HG03460 (cell line): ENCODE results near the gene C1RL.

Source experiments
- ATAC-seq: cut with Tn5 transposase; IDR thresholded peaks from one replicate; pipeline ENCODE4 v1.9.1; 2021; ENCODE audit not compliant: unreplicated experiment

The C1RL gene

DNA sequence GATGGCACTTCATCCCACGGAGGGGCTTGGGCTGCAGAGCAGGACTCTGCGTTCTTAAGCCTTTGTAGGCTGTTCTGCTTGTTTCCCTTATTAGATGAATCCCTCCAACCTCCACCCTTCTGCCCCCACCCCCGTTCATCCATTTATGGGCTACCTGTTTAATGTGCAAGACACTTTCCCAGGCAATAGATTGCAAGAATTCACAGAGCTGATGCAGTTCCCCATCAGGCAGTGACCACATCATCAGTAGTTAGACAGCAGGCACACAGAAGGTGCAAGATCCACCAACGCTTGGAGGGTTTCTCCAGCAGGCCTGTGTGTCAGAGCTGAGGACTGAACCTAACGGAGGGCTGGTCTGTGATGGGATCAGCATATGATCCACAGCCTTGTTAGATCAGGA is 15.5 kb downstream of the C1RL start:
- no peak for ATAC-seq

DNA sequence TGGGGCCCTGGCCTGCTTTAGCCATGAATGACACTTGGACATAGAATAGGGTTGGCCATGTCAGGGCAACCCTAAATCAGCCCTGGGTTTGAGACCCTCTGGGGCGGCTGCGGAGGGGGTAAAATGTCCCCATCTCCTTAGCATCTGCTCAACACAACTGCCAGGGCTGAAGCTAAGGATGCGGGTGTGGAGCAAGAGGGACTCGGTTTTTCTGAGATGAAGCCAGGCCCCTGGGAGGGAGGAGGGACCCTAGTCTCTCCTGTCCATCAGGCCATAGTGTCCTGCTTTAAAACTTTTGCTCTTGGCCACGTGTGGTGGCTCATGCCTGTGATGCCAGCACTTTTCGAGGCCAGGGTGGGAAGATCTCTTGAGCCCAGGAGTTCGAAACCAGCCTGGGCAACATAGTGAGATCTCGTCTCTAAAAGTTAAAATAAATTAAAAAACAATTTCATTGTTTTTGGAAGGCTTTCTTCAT is 16.0 kb downstream of the C1RL start:
- no peak for ATAC-seq

DNA sequence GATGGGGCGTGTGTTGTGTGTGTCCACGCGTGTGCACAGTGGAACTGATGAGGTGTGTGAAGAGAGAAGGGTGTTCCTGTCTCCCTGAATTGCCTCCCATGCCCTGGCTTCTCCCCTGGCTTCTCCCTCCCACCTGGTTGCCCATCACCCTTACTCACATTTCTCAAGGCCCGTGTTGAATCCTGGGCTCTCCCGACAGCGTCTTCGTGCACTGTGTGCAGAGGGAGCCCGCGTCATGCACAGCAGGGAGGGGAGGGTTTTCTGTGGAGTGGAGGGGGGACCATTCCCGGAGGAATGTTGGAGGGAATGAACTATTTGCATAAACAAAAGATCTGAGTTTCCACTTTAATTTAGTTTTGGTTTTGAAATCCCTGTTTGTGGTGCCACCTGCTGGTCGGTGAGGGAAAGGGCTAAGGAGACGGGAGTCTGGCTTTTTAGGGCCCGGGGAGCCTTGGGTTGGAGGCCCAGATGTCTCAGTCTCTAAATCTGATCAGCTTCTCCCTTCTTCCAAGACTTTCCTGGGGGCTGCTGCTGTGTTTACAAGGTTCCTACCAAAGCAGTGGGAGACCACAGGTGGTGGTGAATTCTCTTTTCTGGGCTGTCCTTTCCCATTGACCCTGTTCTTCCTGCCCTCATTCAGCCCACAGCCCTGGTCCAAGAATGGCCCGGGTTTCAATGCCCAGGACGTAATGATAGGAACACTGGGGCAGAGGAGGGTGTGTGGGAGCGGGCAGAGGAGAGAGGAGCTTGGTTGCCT is 16.6 kb downstream of the C1RL start, which contains the start of gene C1R:
TSS of gene C1R (minus strand) at position 217 of the 757 bp plus-strand sequence. CDS start at position 160, 57 bp downstream.
- no peak for ATAC-seq

DNA sequence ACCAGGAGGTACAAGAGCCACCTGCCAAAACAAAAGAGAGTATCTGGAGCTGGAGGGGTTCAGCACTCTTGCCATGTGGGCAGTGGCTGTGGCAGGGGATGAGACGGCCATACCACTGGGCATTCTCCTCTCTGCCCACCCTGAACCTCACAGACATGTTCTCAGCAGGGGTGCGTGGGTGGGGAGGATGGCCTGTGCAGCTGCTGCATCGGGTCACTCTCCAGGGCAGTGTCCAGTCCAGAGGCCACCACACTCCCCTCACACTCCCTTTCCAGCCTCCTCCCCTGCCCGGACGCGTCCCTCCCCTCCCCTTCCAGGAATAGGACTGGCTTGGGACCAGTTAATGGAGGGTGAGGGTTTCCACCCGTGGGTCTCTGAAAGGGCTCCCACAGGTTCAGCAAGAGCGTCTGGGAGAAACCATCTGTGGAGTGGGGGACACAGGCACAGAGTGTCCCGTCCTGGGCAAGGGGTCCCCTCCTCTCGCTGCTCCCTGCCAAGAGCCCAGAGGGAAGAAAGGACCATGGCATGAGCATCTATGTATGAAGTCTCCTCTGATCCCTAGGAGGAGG is 17.3 kb downstream of the C1RL start:
- no peak for ATAC-seq

DNA sequence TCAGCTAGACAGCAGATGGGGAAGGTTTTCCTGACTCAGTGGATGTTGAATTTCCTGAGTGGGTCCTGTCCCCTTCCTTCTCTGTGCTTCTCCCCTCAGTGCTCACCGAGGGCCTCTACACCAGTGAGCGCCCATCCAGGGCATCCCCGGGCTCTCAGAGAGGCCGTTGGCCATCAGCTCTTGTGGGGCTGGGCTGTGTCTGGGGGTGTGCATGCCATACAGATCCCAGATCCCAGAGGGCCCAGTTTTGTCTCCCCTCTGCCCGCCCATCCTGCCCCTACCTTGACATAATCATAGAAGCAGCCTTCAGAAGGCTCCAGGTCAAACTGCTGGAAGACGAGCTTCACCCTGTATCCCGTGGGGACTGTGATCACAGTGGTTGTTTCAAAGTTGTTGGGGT is 17.8 kb downstream of the C1RL start:
- ATAC-seq, result no peak

DNA sequence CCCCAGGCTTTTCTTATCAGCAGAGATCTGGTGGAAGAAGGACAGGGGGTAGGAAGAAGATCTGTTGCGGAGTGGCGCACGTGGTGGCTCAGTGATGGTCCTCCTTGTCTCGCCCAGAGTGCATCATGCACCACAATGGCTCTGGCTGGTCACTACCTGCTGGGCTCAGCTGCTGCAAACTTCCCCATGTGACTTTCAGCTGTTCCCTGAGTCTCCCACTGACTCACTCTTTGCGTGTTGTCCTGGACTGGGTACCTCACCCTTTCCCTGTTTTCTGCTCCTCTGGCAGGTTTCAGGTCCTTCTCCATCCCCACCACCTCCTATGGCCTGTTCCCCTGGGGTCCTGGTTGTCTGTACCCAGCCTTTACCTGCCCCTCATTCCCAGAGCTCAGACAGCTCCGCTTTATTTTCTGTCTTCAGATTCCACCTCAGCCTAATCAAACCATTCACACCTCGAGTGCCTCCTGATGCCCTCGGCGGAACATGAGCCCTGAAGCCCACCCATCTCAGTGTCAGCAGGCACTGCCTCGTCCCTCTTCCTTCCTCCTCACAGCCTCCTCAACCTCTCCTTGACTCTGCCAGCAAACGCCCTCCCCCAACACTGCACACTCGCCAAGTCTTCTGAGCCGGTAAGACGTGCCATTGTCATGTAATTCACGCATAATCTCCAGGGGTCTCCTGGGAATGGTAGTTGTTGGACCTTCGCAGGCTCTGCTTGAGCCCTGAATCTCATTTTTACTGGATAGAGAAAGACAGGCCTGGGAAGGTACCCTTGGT is 18.6 kb downstream of the C1RL start:
- ATAC-seq, result no peak

DNA sequence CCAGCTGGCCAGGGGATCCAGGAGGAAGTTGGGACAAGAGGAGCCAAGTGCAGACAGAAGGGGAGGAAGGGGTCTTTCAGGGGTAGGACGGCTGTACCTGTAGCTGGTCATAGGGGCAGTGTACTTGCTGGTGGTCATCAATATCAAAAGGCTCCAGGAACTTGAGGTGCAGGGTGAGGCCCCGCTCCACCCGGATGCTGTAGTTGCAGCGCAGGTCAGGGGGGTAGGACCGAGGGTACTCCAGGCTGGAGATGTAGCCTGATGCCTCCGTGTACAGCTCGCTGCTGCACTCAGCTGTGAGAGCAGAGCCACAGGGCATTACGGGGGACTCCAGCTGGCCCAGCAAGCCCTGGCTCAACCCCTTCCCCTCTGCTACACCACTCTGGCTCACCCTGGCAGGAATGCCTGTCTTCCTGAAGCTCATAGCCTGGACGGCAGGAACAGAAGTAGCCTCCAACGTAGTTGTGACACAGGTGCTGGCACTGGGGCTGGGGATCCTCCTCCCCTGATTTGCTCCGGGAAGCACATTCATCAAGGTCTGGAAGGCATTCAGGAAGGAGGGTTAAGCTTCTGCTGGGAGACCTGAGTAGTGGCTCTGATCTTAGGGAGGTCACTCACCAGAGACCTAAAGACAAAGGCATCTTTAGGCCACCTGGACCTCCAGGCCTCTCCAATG is 19.7 kb downstream of the C1RL start:
- no peak for ATAC-seq

DNA sequence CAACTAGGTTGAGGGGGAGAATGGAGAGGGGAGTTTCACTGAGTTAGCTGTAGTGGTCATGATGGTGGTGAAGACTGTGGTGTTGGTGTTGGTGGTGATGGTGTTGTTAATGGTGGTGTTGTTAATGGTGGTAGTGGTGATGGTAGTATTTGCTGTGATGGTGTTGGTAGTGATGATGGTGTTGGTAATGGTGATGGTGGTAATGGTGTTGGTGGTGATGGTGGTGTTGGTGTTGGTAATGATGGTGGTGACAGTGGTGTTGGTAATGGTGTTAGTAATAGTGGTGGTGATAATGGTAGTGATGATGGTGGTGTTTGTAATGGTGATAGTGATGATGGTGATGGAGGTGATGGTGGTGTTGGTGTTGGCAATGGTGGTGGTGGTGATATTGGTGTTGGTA is 25.9 kb downstream of the C1RL start:
- ATAC-seq, result no peak

DNA sequence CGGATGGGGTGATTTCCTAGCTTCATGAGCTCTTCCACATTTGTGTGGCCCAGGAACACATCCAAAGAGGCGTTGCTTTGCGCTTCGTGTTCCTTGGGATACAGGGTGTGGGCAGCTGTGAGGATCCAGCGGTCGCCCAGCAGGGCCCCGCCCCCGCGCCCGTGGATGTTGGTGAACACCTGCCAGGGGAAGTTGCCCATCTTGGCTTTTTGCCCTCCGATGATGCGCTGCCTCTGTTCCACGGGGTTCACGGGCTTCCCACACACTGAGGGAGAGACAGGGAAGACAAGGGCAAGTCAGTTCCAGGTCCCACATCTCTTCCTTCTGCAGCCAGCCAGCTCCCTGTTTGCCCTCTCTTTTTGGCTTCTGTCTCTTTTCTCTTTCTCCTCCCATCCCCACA is 28.0 kb downstream of the C1RL start:
- ATAC-seq, result no peak

DNA sequence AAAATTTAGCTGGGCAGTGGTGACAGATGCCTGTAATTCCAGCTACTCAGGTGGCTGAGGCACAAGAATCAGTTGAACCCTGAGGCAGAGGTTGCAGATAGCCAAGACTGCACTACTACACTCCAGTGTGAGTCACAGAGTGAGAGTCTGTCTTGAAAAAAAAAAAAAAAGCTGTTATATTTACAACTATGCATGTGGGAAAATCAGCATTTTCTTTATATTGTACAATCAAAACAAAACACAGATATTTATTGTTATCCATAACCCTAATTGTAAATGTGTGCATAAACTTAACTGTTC is 29.2 kb downstream of the C1RL start:
- ATAC-seq, result no peak

DNA sequence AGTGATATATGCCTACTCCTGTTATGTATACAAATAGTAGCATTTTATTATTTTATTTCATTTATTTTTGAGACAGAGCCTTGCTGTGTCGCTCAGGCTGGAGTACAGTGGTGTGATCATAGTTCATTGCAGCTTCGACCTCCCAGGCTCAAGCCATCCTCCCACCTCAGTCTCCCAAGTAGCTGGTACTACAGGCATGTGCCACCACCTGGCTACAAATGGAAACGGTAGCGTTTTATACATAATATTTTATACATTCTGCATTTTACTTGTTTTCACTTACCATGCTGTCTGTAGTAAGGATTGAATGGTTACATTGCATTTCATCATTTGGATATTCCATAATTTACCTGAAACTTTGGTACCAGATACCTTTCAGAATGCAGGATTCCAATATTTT is 30.9 kb downstream of the C1RL start:
- ATAC-seq, result no peak

DNA sequence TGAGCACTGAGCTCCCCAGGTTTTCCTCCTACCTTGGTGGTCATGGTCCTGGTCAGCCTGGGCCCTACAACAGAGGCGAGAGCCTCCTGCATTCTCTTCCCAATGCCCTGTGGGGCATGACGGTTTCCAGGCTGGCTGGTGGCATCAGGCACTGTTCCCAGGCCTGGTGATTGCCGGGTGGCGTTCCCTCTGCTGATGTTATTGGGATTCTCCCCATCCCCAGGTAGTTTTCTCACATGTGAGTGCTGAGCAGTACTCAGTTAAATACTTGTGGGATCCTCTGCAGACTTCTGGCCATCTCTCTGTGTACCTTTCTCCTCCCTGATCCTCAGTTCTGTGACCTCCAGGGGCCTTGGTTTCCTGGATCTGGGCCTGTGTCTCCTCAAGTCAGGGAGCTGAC is 32.5 kb downstream of the C1RL start:
- ATAC-seq, result no peak

DNA sequence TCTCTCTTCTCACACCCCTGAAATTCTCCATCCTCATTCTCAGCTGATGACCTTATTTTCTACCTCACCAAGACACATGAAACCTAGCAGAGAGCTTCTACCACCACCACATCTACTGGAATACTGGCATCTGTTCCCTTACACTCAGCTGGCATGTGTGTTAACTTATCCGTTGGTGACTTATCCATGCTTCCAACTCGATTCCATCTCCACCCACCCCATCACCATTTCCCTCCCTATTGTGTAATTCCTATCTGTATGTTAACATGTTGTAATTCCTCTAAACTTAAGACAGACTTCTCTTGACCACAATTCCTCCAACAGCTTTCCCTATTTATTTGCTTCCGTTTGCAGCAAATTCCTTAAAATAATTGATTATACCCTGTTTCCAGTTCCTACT is 33.1 kb downstream of the C1RL start:
- ATAC-seq, result no peak

DNA sequence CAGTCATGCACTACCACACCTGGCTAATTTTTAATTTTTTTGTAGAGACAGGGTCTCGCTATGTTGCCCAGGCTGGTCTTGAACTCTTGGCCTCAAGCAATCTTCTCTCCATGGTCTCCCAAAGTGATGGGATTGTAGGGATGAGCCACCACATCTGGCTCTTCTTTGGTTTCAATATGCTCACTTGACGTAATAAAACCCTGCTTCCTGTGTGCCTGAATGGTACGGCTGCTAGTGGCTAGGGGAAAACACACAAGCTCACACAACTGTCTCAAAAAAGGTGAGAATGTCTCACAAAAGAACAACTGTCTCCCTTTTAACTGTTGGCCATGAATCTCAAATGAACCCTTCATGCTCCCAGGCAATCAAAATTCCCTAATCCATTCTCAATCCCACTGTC is 33.5 kb downstream of the C1RL start:
- no peak for ATAC-seq

DNA sequence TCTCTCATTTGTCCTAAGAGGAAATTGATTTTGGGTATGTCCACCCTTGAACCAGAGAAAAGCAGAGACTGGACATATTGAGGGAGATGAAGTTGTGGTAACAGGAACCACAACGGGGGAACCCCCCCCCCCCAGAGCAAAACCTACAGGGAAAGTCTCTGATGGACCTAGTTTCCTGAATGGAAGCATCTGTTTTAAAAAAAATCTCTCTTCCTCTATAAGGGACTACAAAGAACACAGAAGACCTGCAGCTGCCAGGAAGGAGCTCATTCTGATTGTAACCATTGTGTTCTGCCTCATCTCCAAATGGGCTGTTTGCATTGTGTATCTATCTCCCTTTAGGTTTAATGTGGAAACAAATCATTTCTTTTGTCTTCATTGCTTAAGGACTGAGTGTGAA is 35.1 kb downstream of the C1RL start:
- ATAC-seq, result no peak

DNA sequence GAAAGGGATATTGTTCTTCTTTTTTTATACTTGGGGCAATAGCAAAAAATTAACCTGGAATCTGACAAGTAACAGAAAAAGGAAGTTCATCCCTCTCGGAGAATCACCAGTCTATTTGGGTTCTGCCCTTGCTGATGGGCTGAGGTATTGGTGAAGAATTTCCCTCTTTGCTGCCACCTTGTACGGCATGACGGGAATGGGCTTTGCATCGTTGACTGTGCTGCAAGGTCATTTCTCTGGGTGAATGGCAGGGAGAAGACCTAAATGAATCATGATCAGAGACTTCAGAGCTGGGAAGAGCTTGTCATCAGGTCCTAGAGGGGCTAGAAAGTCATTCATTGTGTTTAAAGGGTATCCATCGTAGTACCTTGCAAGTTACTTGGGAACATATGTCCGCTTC is 36.5 kb downstream of the C1RL start:
- ATAC-seq, result no peak

DNA sequence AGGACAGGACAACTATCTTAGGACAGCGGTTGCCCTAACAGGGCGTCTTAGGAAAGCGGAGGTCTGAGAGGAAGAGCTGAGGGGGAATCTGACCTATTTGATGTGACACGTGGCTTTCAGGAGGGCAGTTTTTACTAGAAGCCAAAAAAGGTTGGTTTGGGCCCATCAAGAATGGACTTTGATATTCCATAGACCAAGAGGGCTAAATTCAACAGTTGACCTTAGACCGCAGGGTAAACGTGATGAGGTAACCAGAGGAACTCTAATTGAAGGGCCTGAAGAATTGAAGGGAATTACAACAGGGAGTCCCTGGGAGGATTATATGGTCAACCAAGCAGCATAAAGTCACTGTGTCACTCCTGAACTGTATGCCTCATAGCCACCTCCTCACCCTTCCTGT is 37.0 kb downstream of the C1RL start:
- ATAC-seq, result no peak

DNA sequence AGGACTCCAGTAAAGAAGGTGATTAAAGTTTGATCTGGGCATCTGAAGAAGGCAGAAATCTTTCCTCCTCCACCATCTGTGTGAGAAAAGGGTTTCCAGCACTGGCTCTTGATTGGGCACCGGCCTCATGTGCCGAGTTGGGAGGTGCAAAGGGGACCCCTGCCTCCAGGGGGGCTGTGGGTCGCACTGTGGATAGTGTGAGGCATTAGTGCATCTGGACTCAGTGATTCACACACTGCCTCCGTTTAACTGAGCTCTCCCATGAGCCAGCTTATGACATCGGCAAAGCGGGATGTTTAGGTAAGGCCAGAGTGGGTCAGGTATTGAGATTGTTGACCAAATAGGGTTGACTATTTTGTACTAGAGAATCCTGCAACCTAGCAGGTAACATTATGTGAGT is 39.6 kb downstream of the C1RL start:
- no peak for ATAC-seq

DNA sequence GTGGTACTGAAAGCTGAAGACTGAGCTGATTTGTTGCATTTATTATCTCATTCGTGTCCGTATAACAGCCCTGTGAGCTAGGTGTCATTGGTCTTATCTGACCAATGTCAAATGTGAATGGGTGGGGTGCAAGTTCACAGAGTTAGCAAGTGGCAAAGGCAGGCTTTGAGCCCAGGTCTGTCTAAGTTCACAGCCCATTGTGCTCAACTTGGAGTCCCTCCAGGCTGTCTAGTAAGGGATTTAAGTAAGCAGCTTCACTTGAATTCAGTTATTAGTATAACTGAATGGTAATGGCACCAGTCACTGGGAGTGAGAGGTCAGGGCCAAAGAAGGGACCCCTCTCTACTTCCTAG is 40.0 kb downstream of the C1RL start:
- ATAC-seq, result no peak

DNA sequence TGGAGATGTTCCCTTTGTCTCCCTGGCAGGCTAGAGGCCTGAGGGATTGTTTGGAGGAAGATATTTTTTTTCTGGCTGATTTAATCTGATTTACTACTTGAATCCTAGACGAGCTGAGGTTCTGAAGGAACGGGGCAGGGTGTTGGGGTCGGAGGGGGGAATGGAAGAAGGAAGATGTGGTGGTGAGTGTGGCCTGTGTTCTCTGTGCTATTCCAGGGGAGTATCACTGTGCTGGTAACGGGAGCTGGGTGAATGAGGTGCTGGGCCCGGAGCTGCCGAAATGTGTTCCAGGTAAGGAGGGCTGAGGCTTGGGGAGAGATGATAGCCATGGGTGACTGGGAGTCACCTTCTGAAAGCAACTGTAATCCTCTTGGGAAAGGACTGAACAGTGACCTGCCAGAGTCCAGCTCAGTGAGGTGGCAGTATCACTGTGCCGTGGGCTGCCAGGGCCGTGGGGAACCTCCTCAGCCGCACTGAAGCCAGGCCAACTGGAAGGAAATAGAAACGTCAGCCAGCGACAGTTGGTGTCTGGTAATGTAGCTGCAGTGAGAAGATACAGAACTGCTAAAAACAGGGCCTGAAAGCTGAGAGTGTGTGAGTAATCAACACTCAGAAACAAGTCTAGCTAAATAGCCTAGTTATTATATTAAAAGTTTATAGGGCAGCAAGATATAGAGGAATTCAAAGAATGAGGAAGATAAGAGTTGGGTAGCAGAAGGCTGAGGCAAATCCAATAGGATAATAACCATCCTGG is 40.6 kb downstream of the C1RL start:
- no peak for ATAC-seq

DNA sequence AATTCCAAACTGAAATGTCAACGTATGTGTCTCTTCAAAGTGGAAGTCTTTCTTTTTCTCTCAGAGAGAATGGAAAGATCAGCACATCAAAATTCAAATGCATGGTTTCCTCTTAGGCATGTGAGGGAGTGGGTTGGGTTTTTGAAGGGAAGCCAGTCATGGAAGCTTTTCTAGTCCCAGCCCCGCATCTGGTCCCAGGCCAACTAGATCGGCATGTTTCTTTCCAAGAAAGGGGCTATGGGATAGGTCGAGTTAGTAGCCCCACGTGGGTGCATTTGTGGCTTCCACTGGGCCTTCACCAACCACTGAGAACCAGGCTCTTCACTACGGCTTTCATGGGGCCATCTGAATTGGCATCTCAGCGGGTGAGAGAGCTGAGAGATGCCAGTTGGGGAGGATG is 41.9 kb downstream of the C1RL start:
- ATAC-seq, result no peak
